Activated CD4-positive, CD25-positive, alpha-beta regulatory T cell (primary cell): ENCODE measurements around the gene C15orf62.

Experiments
- DNase-seq, 4 experiments: peaks; one replicate each; lab custom pipeline; 2025; lab: John Stamatoyannopoulos, UW

The C15orf62 gene

GRCh38 chr15:40782609-40783227 lies 12.9 kb downstream of the C15orf62 start:
- peak; percentile 59 to 66 (median 63) for DNase-seq

- no peak for DNase-seq
Observed at GRCh38 chr15:40785164-40785563, 15.4 kb downstream of the C15orf62 start.

- no peak for DNase-seq
Observed at GRCh38 chr15:40785814-40786213, 16.0 kb downstream of the C15orf62 start.

- peak in 1 of 4 experiments; percentile 17 for DNase-seq
Observed at GRCh38 chr15:40787344-40787841, 17.6 kb downstream of the C15orf62 start.

GRCh38 chr15:40787991-40788390 lies 18.2 kb downstream of the C15orf62 start:
- no peak for DNase-seq

GRCh38 chr15:40789119-40789518 lies 19.3 kb downstream of the C15orf62 start:
- no peak for DNase-seq

GRCh38 chr15:40789999-40790398 lies 20.2 kb downstream of the C15orf62 start:
- no peak for DNase-seq

- DNase-seq: no peak
Observed at GRCh38 chr15:40790718-40791117, 20.9 kb downstream of the C15orf62 start.

GRCh38 chr15:40792394-40792793 lies 22.6 kb downstream of the C15orf62 start:
- DNase-seq: no peak

GRCh38 chr15:40793216-40793989 lies 23.6 kb downstream of the C15orf62 start:
- no peak for DNase-seq

- no peak for DNase-seq
Observed at GRCh38 chr15:40796041-40796440, 26.3 kb downstream of the C15orf62 start.

- DNase-seq: no peak
Observed at GRCh38 chr15:40796512-40796911, 26.7 kb downstream of the C15orf62 start.

GRCh38 chr15:40799523-40799922 lies 29.7 kb downstream of the C15orf62 start:
- DNase-seq: no peak

- DNase-seq: no peak
Observed at GRCh38 chr15:40803076-40803475, 33.3 kb downstream of the C15orf62 start.

- DNase-seq: no peak
Observed at GRCh38 chr15:40803688-40804087, 33.9 kb downstream of the C15orf62 start.

- no peak for DNase-seq
Observed at GRCh38 chr15:40806672-40807027, 36.9 kb downstream of the C15orf62 start.

- DNase-seq: peak; percentile 83 to 88 (median 84)
Observed at GRCh38 chr15:40807028-40807887, 37.5 kb downstream of the C15orf62 start, which contains the start of the genes DNAJC17 and ZFYVE19. Gene DNAJC17 (minus strand): TSS chr15:40807473. CDS start chr15:40807446, 27 bp downstream. Gene ZFYVE19 (plus strand): TSS chr15:40807089. CDS start chr15:40807590, 501 bp downstream.

GRCh38 chr15:40807888-40808461 lies 38.2 kb downstream of the C15orf62 start:
- DNase-seq: no peak

GRCh38 chr15:40808861-40809450 lies 39.2 kb downstream of the C15orf62 start:
- DNase-seq: no peak

GRCh38 chr15:40812721-40813425 lies 43.1 kb downstream of the C15orf62 start:
- no peak for DNase-seq
